OCI-LY7 (cell line): ENCODE measurements around the gene IGSF10. TPM values are rescaled to one million over a fixed set of nuclear protein-coding genes. Genes with fewer than 3 reads are reported as not detected.

Source experiments
- BruUV-seq: library from RNA; stranded (reverse); fragments of 400-500 nt; replicated peaks from 2 replicates; lab custom pipeline; 2021; lab: Mats Ljungman, UMichigan
- CTCF ChIA-PET: fragments of 300-600 bp; sonication (Branson Sonifier 250); formaldehyde crosslinking; loops from one replicate; lab custom pipeline; 2022; ENCODE audit warnings: antibody characterized with exemption; ENCODE audit not compliant: unreplicated experiment; lab: Charles Lee
- POLR2A ChIA-PET: fragments of 300-600 bp; sonication (Branson Sonifier 250); formaldehyde crosslinking; loops from one replicate; lab custom pipeline; 2022; ENCODE audit warnings: antibody characterized with exemption; lab: Charles Lee
- DNase-seq: peaks from one replicate; pipeline ENCODE4 v3.0.0-alpha.2; 2015; ENCODE audit warnings: low spot score
- H2AFZ ChIP-seq: fragments of 200-600 bp; sonication (generic), shearing (Covaris generic); 2 replicates; pipeline ENCODE4 v1.6.1; 2014; ENCODE audit warnings: mild to moderate bottlenecking, antibody characterized with exemption, low read length, moderate library complexity
- H3K27ac ChIP-seq: fragments of 200-600 bp; sonication (generic); 2 replicates; pipeline ENCODE4 v1.5.1; 2014; ENCODE audit warnings: mixed run types, low read depth, mild to moderate bottlenecking, moderate library complexity, low read length, inconsistent platforms; ENCODE audit not compliant: poor library complexity, severe bottlenecking
- H3K36me3 ChIP-seq: fragments of 200-600 bp; sonication (generic); 2 replicates; pipeline ENCODE4 v1.6.1; 2014; ENCODE audit warnings: mild to moderate bottlenecking, antibody characterized with exemption, low read length, moderate library complexity, mixed read lengths; ENCODE audit not compliant: insufficient read depth
- H3K4me1 ChIP-seq: fragments of 200-600 bp; sonication (generic); 2 replicates; pipeline ENCODE4 v1.5.1; 2014; ENCODE audit warnings: mild to moderate bottlenecking, low read length; ENCODE audit not compliant: insufficient read depth, poor library complexity, severe bottlenecking
- H3K4me2 ChIP-seq: fragments of 200-600 bp; sonication (generic); 2 replicates; pipeline ENCODE4 v1.6.1; 2014; ENCODE audit warnings: mild to moderate bottlenecking, low read length
- H3K4me3 ChIP-seq: fragments of 200-600 bp; sonication (generic); 2 replicates; pipeline ENCODE4 v1.5.1; 2014; ENCODE audit warnings: mild to moderate bottlenecking, low read depth, low read length; ENCODE audit not compliant: poor library complexity, severe bottlenecking
- H3K79me2 ChIP-seq: fragments of 200-600 bp; sonication (generic); 2 replicates; pipeline ENCODE4 v1.6.1; 2016; ENCODE audit warnings: low read depth, mild to moderate bottlenecking, low read length, moderate library complexity, mixed read lengths; ENCODE audit not compliant: insufficient read depth
- H3K9me2 ChIP-seq: fragments of 200-600 bp; sonication (generic); 2 replicates; pipeline ENCODE4 v1.6.1; 2016; ENCODE audit warnings: mild to moderate bottlenecking, low read length, mixed read lengths; ENCODE audit not compliant: insufficient read depth
- H3K9me3 ChIP-seq: fragments of 200-600 bp; sonication (generic); 2 replicates; pipeline ENCODE4 v1.6.1; 2014; ENCODE audit warnings: mild to moderate bottlenecking, mixed run types, low read length, mixed read lengths
- H4K20me1 ChIP-seq: fragments of 200-600 bp; sonication (generic); 2 replicates; pipeline ENCODE4 v1.6.1; 2014; ENCODE audit warnings: mild to moderate bottlenecking, antibody characterized with exemption, low read length, moderate library complexity, mixed read lengths; ENCODE audit not compliant: insufficient read depth
- CTCF ChIP-seq: fragments of 200-600 bp; sonication (generic); conservative IDR thresholded peaks from 2 replicates; pipeline ENCODE4 v1.5.1; 2014; ENCODE audit warnings: mild to moderate bottlenecking, antibody characterized with exemption, low read length, moderate library complexity, mixed read lengths
- EZH2phosphoT487 ChIP-seq: fragments of 200-600 bp; sonication (generic); IDR thresholded peaks from 2 replicates; pipeline ENCODE4 v1.6.1; 2018; ENCODE audit warnings: low read depth, borderline replicate concordance, mild to moderate bottlenecking, mixed run types, antibody characterized with exemption, low read length, moderate library complexity, mixed read lengths
- intact Hi-C: fragments of 100-400 bp; cut with micrococcal nuclease; formaldehyde crosslinking; loops from one replicate; pipeline ENCODE4 v1.10.0; 2022; ENCODE audit not compliant: unreplicated experiment
- total RNA-seq, 2 experiments: library from RNA; depleted of rRNA in 1 of 2; stranded (reverse); fragments of >200 nt in 1 of 2; shearing (Covaris generic) in 1 of 2; gene quantifications; 2 replicates each; pipeline ENCODE4 v1.2.3, GENCODE V29; 2014 to 2022

Gene IGSF10
- total RNA-seq, 2 experiments from 2014 or later, result not detected

- Histone ChIP-seq H3K9me3 (no peaks in the 10 kb centered on the region), H3K27ac (no peak overlapping the region), H3K4me3 (no peak overlapping the region), H4K20me1 (no peaks in the 10 kb centered on the region), H2AFZ (no peak overlapping the region), H3K9me2 (no peaks in the 10 kb centered on the region), H3K36me3 (no peaks in the 10 kb centered on the region), H3K79me2 (no peaks in the 10 kb centered on the region), H3K4me2 (no peak overlapping the region), H3K4me1 (no peaks in the 10 kb centered on the region)
- BruUV-seq, result no TSS peak
- ChIA-PET CTCF (no interaction called here), POLR2A (no interaction called here)
- no peak for DNase-seq
- TF ChIP-seq CTCF (no peak), EZH2phosphoT487 (no peak)
- intact Hi-C loops, result no loop called here
Measured at GRCh38 chr3:151504606-151505005, 43.7 kb upstream of the IGSF10 start.

- H3K9me2 ChIP-seq, result no peaks in the 10 kb centered on the region
- no peak overlapping the region for H3K4me2 ChIP-seq
- no peaks in the 10 kb centered on the region for H3K9me3 ChIP-seq
- no peaks in the 10 kb centered on the region for H3K36me3 ChIP-seq
- DNase-seq, result no peak
- no peak overlapping the region for H3K4me3 ChIP-seq
- TF ChIP-seq EZH2phosphoT487 (no peak), CTCF (no peak)
- CTCF ChIA-PET, result no interaction called here
- POLR2A ChIA-PET, result no interaction called here
- intact Hi-C loops, result no loop called here
- no peaks in the 10 kb centered on the region for H3K4me1 ChIP-seq
- BruUV-seq, result no TSS peak
- no peaks in the 10 kb centered on the region for H3K79me2 ChIP-seq
- no peak overlapping the region for H3K27ac ChIP-seq
- no peak overlapping the region for H2AFZ ChIP-seq
- no peaks in the 10 kb centered on the region for H4K20me1 ChIP-seq
Measured at GRCh38 chr3:151503074-151503473, 42.2 kb upstream of the IGSF10 start.

- POLR2A ChIA-PET, result no interaction called here
- no peaks in the 10 kb centered on the region for H3K4me1 ChIP-seq
- no peak overlapping the region for H2AFZ ChIP-seq
- no peak for TF ChIP-seq EZH2phosphoT487
- no peak for DNase-seq
- BruUV-seq, result no TSS peak
- no peak overlapping the region for H3K4me3 ChIP-seq
- H3K9me3 ChIP-seq, result no peaks in the 10 kb centered on the region
- intact Hi-C loops, result no loop called here
- no peaks in the 10 kb centered on the region for H4K20me1 ChIP-seq
- H3K27ac ChIP-seq, result no peak overlapping the region
- no peaks in the 10 kb centered on the region for H3K9me2 ChIP-seq
- CTCF ChIA-PET, result no interaction called here
- no peaks in the 10 kb centered on the region for H3K36me3 ChIP-seq
- no peaks in the 10 kb centered on the region for H3K79me2 ChIP-seq
- no peak overlapping the region for H3K4me2 ChIP-seq
Measured at GRCh38 chr3:151501923-151502632, 41.2 kb upstream of the IGSF10 start.
